SU-DHL-6 (cell line): ENCODE measurements around the gene BCAS3.
A peak's percentile ranks its signal among the peaks of the same experiment; 100 is the strongest.

Experiments used
- H2AFZ ChIP-seq: fragments of 200-600 bp; sonication (generic); 2 replicates; pipeline ENCODE4 v1.6.1; 2014; ENCODE audit warnings: low read depth, mild to moderate bottlenecking, moderate library complexity, mixed read lengths, antibody characterized with exemption, low read length; ENCODE audit not compliant: severe bottlenecking
- H3F3A ChIP-seq: fragments of 200-600 bp; shearing (Covaris generic); 2 replicates; pipeline ENCODE4 v1.6.0; 2016; ENCODE audit warnings: antibody characterized with exemption, mild to moderate bottlenecking; ENCODE audit not compliant: insufficient read depth
- H3K27ac ChIP-seq: fragments of 200-600 bp; sonication (generic); 2 replicates; pipeline ENCODE4 v1.5.1; 2016; ENCODE audit warnings: low read depth, mild to moderate bottlenecking, low read length, moderate library complexity, mixed read lengths
- H3K27me3 ChIP-seq: fragments of 200-600 bp; sonication (generic), shearing (Covaris generic); 2 replicates; pipeline ENCODE4 v1.6.0; 2014; ENCODE audit warnings: mild to moderate bottlenecking, low read length
- H3K36me3 ChIP-seq: fragments of 200-600 bp; sonication (generic); 2 replicates; pipeline ENCODE4 v1.6.1; 2014; ENCODE audit warnings: mild to moderate bottlenecking, low read length, mixed read lengths
- H3K4me2 ChIP-seq: fragments of 300-600, 200-600 bp; shearing (Covaris generic), sonication (generic); 2 replicates; pipeline ENCODE4 v1.6.0; 2014; ENCODE audit warnings: low read length, low read depth, mild to moderate bottlenecking; ENCODE audit not compliant: poor library complexity, severe bottlenecking
- H3K4me3 ChIP-seq: fragments of 200-600 bp; sonication (generic); 2 replicates; pipeline ENCODE4 v1.5.1; 2014; ENCODE audit warnings: antibody characterized with exemption, low read length, mild to moderate bottlenecking, mixed read lengths; ENCODE audit not compliant: insufficient read depth, poor library complexity, severe bottlenecking
- H3K79me2 ChIP-seq: fragments of 200-600 bp; sonication (generic); 2 replicates; pipeline ENCODE4 v1.6.1; 2014; ENCODE audit warnings: mild to moderate bottlenecking, low read length, moderate library complexity; ENCODE audit not compliant: insufficient read depth
- H3K9ac ChIP-seq: fragments of 200-600 bp; sonication (generic); 2 replicates; pipeline ENCODE4 v1.7.0; 2014; ENCODE audit warnings: mild to moderate bottlenecking, low read length
- H3K9me2 ChIP-seq: fragments of 200-600 bp; sonication (generic); replicated peaks from 2 replicates; pipeline ENCODE4 v1.6.1; 2014; ENCODE audit warnings: low read length; ENCODE audit not compliant: insufficient read depth
- H3K9me3 ChIP-seq: fragments of 200-600 bp; sonication (generic); 2 replicates; pipeline ENCODE4 v1.6.1; 2014; ENCODE audit warnings: low read length, mixed read lengths; ENCODE audit not compliant: insufficient read depth
- H4K20me1 ChIP-seq: fragments of 200-600 bp; sonication (generic); 2 replicates; pipeline ENCODE4 v1.6.1; 2014; ENCODE audit warnings: low read depth, mild to moderate bottlenecking, antibody characterized with exemption, low read length, moderate library complexity, mixed read lengths
- EZH2phosphoT487 ChIP-seq: fragments of 200-600 bp; sonication (generic), shearing (Covaris generic); conservative IDR thresholded peaks from 2 replicates; pipeline ENCODE4 v1.6.1; 2018; ENCODE audit warnings: mild to moderate bottlenecking, antibody characterized with exemption, low read length, moderate library complexity, mixed read lengths
- TF ChIP-seq, protein P1 (sequence below): fragments of 200-600 bp; sonication (generic); IDR thresholded peaks from one replicate; pipeline ENCODE4 v1.5.1; 2017; ENCODE audit warnings: antibody characterized with exemption, mild to moderate bottlenecking, low read length, moderate library complexity; ENCODE audit not compliant: insufficient read depth, poor library complexity, severe bottlenecking

Gene BCAS3

DNA sequence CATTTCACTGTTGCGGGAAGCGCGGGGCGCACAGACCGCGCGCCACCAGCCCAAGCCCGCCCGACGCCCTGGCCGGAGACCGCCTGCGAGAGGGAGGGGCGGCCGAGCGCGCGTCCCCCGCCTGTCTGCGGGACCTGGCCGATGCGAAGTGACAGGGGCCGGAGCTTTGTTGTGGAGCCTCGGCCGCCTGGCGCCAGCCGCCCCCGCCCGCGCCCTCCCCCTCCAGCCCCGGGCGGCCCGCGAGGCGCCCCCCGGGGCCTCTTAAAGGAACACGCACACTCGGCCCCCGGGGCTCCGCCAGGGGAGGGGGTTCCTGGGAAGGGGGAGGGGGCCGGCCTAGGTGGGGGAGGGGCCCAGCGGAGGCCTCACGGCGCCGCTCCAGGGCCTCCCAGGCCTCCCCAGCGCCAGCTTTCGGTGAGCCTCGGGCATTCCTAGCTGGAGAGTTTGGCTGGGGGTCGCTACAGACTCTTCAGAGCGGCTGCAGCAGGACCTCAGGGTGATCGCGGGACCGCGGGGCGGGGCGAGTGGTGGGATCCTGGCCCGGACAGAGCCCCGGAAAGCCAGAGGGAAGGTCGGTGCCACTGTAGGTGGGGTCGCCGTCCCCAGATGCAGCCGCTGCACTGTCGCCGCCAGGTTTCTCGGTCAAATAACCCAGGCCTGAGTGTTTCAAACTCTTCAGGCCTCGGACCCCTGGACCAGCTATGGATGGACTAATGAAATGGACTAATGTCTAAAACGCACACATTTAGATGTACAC, 719.6 kb downstream of the BCAS3 start:
- TF ChIP-seq, protein P1, sequence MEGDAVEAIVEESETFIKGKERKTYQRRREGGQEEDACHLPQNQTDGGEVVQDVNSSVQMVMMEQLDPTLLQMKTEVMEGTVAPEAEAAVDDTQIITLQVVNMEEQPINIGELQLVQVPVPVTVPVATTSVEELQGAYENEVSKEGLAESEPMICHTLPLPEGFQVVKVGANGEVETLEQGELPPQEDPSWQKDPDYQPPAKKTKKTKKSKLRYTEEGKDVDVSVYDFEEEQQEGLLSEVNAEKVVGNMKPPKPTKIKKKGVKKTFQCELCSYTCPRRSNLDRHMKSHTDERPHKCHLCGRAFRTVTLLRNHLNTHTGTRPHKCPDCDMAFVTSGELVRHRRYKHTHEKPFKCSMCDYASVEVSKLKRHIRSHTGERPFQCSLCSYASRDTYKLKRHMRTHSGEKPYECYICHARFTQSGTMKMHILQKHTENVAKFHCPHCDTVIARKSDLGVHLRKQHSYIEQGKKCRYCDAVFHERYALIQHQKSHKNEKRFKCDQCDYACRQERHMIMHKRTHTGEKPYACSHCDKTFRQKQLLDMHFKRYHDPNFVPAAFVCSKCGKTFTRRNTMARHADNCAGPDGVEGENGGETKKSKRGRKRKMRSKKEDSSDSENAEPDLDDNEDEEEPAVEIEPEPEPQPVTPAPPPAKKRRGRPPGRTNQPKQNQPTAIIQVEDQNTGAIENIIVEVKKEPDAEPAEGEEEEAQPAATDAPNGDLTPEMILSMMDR = no peak
- no peak for TF ChIP-seq EZH2phosphoT487
- Histone ChIP-seq H3K27ac (no peak overlapping the region), H3K4me3 (no peak overlapping the region), H3K79me2 (no peaks in the 10 kb centered on the region), H3F3A (no peaks in the 10 kb centered on the region), H3K36me3 (no peaks in the 10 kb centered on the region), H4K20me1 (no peaks in the 10 kb centered on the region), H3K9me2 (no peaks in the 10 kb centered on the region), H3K27me3 (no peaks in the 10 kb centered on the region), H3K9ac (no peak overlapping the region), H2AFZ (no peak overlapping the region), H3K4me2 (no peak overlapping the region), H3K9me3 (no peaks in the 10 kb centered on the region)

- no peak overlapping the region for H2AFZ ChIP-seq
- H3K27ac ChIP-seq = no peak overlapping the region
- H3K79me2 ChIP-seq = no peaks in the 10 kb centered on the region
- H4K20me1 ChIP-seq = no peaks in the 10 kb centered on the region
- no peaks in the 10 kb centered on the region for H3K36me3 ChIP-seq
- H3F3A ChIP-seq = no peaks in the 10 kb centered on the region
- TF ChIP-seq, protein P1 = no peak
- no peak for TF ChIP-seq EZH2phosphoT487
- H3K27me3 ChIP-seq = no peaks in the 10 kb centered on the region
- H3K4me3 ChIP-seq = no peak overlapping the region
- no peaks in the 10 kb centered on the region for H3K9me2 ChIP-seq
- H3K4me2 ChIP-seq = no peak overlapping the region
- no peaks in the 10 kb centered on the region for H3K9me3 ChIP-seq
- H3K9ac ChIP-seq = no peak overlapping the region
These were observed 721.1 kb downstream of the BCAS3 start for GRCh38 chr17:61398721-61399130.

GRCh38 chr17:61399131-61400065, 721.7 kb downstream of the BCAS3 start, which contains the start of gene TBX2:
Gene TBX2, plus strand, starts transcription at chr17:61399843. Its CDS starts 334 bp downstream, at chr17:61400177.
- Histone ChIP-seq H3K4me2 (peak within 1 kb of the TSS; percentile 3), H3F3A (no peaks in the 10 kb centered on the region), H3K36me3 (no peaks in the 10 kb centered on the region), H3K9me2 (no peaks in the 10 kb centered on the region), H3K9me3 (no peaks in the 10 kb centered on the region), H3K9ac (no peak within 1 kb of the TSS), H3K27ac (no peak within 1 kb of the TSS), H4K20me1 (no peaks in the 10 kb centered on the region), H3K79me2 (no peaks in the 10 kb centered on the region), H3K27me3 (no peaks in the 10 kb centered on the region), H3K4me3 (no peak within 1 kb of the TSS), H2AFZ (no peak within 1 kb of the TSS)
- no peak for TF ChIP-seq EZH2phosphoT487
- TF ChIP-seq, protein P1 = no peak
